ENCODE measurements around the gene IMPG2.

IMPG2 gene

DNA sequence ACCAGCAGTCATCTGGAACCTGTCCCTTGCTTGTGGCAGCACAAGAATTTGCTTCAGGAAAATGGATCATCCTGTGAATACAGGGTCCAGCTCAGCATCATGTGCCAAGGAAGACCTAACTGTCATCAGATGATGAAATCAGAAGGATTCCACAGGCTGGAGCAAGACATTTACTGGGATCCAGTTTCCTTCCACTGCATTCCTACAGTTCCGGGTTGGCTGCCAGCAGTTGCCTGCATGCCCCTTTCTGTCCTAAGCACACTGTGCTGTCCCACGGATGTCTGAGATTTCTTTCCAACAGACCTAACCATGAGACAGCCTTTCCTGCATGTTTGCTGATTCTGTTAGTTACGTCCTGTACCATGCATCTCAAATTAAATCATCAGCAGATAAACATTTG, 140.7 kb downstream of the IMPG2 start:
- DNase-seq = no peak

DNA sequence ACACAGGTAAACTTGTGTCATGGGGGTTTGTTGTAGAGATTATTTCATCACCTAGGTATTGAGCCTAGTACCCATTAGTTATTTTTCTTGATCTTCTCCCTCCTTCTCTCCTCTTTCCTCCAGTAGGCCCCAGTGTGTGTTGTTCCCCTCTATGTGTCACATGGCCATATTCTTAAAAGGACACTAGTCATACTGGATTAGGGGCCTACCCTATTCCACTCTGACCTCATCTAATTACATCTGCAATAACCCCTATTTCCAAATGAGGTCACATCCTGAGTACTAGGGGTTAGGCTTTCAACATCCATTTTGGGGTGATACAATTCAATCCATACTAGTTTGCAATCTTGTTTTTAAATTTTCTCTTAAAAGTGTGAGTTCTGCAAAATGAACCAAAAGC, 142.8 kb downstream of the IMPG2 start:
- no peak for DNase-seq

All from NCI-H146 (cell line).